ELF-1 (cell line): Measurements from ENCODE around the gene LRFN5.

ENCODE experiments used
- DNase-seq: peaks from one replicate; pipeline ENCODE4 v3.0.0-alpha.2; 2016; ENCODE audit warnings: low read depth, low spot score

LRFN5 gene

DNA sequence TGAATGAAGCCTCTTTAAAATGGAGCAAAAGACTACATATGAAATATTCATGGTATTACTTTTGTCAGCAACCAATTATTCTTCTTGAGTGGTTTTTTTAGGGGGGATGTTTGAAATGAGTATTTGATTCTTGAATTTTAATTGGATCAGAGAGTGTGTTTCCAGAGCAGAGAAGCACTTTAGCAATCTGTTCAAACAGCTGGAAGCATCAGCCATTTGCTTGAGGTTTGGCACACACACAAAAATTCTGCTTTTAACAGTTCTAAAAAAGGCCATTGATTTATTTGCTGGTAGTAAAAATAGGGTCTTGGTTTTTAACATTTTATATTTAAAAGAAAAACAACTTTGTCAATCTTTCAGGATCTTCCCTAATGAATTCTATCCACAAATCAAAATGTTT lies 292.7 kb downstream of the LRFN5 start:
- DNase-seq, result no peak

- DNase-seq, result no peak
Observed at GRCh38 chr14:41900644-41901043, 294.0 kb downstream of the LRFN5 start.

GRCh38 chr14:41901089-41901488 lies 294.4 kb downstream of the LRFN5 start:
- no peak for DNase-seq

DNA sequence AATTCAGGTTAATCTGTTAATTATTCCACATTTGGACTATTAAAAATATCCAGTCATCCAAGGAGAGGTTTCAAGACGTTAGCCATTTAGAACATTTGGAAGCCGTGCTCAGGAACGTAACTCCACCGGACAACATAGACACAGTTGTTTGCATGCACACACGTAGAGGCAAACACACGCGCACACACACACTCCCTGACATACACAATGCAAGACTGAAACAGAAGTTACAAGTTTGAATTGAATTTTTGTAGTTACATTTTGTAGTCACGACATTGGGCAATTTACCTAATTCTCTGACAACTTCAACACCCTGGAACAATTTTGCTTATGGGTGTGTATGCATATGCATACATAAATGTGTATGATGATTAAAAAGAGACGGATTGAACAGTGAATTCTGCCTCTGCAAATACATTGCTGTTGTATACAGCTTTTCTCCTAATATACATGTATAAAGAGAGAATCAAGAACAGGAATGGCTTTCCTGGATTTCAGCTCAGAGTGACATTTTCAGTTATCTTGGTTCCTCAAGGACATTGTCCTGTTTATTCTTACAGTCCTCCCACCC lies 298.8 kb downstream of the LRFN5 start:
- no peak for DNase-seq

GRCh38 chr14:41911155-41911554 lies 304.5 kb downstream of the LRFN5 start:
- DNase-seq, result peak; percentile 71

- DNase-seq, result no peak
Observed at GRCh38 chr14:41913398-41913797, 306.7 kb downstream of the LRFN5 start.

DNA sequence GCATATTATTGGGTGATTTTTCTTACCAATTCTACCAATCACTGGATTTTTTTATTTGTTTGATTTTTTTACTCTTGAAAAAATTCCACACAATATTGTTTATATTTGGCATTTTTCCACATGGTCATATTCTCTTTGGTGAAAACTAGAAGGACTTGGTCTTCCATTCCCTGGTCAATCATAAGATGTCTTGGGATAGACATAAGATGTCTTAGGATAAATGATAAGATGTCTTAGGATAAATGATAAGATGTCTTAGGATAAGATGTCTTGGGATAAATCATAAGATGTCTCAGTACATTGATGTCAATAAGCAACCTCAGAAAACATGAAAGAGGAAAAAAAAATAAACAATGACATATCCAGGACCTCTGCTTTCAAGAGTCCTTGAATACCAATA lies 309.1 kb downstream of the LRFN5 start:
- DNase-seq, result no peak

GRCh38 chr14:41916313-41916712 lies 309.6 kb downstream of the LRFN5 start:
- DNase-seq, result no peak

- no peak for DNase-seq
Observed at GRCh38 chr14:41925409-41925808, 318.7 kb downstream of the LRFN5 start.

- DNase-seq, result no peak
Observed at GRCh38 chr14:41950428-41951151, 343.9 kb downstream of the LRFN5 start.
